ENCODE data around the gene RCOR2. TPM values are rescaled to one million over a fixed set of nuclear protein-coding genes. Genes with fewer than 3 reads are reported as not detected.
"Not testable (repeated sequence)": the region's sequence is repeated elsewhere in the genome, so short reads cannot be mapped to it uniquely, and the experiment has no call there.

Gene RCOR2
- 2.1 TPM for total RNA-seq

DNA sequence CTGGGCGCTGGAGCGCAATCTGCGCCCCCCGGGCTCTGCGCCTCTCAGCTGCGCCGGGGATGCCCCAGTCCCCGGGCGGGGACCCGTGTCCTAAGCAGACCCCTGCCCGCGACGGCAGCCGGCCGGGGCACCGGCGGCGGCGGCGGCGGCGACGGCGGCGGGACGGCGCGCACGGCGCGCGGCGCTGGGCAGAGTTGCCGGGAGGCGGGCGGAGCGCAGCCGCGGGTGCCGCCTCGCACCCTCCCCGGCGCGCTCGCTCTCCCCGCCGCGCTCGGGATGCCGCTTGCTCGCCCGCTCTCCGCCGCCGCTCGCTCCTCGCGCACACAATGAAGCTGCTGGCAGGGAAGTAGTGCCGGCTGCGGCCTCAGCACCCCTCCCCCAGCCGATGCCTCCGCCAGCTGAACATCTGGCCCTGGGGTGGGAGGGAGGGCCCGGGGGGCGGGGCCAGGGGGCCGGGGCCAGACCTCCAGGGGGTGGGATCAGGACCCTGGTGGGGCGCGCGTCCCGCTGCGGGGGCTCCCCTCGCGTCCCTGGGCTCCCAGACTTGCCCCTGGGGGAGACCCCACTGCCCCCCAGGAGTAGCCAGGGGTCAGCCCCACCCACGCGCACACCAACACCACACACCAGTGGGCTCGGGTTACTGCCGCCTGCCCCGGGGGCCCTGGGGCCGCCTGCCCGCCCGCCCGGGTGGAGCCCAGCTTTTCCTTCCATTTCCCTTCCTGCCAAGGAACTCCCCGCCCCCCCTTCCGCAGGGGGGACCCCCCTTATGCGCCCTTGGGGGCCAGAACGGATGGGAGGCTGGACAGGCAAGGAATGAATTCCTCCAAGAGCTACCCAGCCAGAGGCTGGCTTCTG is at the start of gene RCOR2:
TSS of gene RCOR2 (minus strand) at position 328 of the 855 bp plus-strand sequence. CDS start 708 bp downstream, outside the sequence.
- peak; percentile 76 for DNase-seq

DNA sequence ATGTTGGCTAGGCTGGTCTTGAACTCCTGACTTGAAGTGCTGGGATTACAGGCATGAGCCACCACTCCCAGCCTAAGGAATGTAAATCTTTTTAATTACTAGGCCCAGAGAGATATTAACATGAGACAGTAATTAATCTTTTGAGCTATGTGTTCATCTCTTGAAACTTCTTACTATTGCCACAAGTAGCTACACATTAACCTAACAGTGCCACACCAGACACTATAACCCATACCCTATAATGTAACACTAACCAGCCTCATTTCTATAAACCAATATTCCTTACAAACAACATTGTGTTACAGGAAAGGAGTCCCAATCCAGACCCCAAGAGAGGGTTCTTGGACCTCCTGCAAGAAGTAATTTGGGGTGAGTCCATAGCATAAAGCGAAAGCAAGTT is 49.5 kb upstream of the RCOR2 start:
- no peak for DNase-seq

DNA sequence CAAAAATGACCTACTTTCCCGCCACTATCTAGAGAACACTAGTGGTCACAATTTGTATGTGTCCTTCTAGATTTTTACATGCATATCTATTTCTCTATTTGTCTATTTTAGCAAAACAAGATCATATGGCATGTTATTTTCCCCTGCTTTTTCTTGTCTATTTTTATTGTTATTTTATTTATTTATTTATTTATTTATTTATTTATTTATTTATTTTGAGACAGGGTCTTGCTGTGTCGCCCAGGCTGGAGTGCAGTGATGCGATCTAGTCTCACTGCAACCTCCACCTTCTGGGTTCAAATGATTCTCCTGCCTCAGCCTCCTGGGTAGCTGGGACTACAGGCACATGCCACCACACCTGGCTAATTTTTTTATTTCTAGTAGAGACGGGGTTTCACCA is 46.9 kb upstream of the RCOR2 start:
- not testable (repeated sequence) for DNase-seq

DNA sequence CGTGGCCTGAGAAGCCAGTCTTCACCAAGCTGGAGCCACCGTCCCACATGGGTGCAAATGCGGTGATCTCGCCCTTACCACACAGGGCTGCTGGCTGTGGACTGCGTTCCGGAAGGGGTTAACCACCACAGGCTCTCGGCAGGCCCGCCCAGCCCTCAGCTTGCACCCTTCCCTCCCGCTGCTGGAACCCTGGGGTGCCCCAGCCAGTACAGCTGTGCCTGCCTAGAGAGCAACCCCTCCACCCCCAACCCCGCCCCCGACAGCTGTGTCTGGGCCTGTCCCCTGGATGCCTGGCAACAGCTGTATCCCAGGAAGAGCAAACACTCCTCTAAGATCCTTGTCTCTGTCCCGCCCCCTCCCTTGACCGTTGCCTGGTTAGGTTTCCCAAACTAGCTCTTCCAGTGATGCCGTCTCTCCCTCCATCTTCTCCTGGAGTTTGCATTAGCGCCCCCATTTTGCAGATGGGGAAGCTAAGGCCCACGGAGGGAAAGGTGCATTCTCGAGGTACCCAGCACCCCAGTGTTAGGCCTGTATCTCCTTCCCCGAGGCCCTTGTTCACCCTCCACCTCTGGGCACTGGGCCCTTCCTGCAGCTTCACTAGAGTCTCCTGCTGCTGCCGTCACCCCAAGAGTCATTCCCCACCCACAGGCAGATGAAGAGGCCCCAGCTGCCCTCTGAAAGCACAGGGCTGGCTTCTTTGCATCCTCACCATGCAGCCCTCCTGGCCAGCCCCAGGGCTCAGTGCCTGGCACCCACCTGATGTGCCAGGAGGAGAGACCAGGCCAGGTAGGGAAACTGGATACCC is 44.8 kb upstream of the RCOR2 start:
- peak; percentile 70 for DNase-seq

DNA sequence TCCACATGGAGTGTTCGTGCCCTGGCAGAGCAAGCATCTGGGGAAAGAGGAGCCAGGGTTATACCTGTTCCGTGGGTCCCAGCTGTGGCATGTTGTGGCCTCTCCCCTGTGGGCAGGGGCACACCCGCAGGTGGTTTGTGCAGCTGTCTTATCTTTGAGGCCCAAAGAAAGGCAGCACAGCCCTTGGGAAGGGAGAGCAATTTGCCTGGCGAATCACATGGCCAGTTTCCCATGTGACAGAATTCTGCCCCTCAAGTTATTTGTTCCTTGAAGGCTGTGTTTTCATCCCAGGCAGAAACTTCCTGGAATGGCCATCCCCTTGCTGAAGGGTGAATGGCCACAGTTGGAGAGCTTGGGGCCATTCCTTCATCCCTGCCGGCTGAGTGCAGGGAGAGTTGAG is 41.0 kb upstream of the RCOR2 start:
- no peak for DNase-seq

DNA sequence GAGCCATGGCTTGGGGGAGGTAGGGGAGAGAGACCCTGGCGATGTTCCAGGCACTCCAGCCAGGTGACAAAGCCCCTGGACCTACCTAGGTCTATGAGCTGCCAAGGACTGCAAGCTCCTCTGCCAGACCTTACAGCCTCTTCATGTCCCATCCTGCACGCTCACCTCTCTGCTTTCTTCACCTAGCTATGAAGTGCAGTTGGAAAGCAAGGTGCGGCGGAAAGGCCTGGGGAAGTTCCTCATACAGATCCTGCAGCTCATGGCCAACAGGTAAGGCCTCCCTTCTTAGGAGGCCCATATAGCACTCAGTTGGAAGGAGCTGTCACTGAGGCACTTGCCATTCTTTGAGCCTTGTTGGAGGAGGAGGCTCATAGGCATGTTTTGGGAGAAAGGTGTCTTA is 35.6 kb upstream of the RCOR2 start:
- DNase-seq, result no peak

DNA sequence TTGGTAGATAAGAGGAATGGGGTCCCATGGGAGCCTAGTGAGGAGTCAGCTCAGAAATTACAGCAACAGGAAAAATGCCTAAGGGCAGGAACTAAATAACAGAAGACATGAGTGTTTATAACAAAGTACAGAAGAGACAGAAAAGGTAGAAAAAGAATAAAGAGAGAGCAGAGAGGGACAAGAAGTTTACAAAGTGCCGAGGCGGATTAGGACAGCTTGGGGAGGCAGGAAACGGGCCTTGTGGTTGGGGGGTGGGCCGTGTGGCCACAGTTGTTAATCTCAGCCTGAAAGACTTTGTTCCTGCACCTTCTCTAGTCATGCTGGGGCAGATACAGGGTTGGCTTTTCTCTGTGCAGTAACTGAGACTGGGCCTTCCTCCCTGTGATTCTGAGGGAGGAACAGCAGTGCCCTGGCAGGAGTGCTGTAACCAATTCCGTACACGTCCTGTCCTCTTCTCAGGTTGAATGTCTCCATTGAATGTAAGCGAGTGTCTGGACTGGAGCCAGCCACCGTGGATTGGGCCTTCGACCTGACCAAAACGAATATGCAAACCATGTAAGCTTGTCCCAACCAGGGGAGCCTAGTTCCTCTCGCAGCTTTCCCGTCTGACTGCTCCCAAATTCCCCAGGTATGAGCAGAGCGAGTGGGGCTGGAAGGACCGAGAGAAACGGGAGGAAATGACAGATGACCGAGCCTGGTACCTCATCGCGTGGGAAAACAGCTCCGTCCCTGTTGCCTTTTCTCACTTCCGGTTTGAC is 35.0 kb upstream of the RCOR2 start:
- no peak for DNase-seq

DNA sequence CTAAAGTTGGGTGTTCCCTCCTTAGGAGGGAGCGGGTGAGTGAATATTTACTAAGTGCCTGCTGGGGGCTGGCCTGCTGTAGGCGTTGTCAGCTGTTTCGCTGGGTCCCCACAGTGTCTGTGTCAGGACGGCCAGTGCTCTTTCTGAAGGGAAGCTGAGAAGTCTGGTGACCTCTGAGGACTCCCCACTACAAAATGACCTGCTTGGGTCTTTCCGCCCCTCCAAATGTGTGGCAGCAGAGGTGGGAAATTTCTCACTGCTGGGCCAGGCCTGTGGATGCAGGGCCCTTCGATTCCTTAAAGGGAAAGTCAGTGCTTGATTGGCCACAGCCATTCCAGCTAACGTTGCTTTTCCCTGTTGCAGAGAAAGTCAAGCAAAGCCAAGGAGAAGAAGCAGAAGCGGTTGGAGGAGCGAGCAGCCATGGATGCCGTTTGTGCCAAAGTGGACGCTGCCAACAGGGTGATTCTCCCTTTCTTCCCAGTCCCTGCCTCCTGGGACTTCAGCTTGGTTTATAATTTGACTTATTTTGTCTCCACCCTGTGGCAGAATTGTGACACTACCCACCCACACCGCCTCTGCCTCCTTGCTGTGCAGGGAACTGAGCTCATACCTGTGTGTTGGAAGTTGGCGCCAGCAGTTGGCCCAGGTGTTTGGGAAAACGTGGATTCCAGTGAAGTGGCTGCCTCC is 28.7 kb upstream of the RCOR2 start:
- peak; percentile 60 for DNase-seq

DNA sequence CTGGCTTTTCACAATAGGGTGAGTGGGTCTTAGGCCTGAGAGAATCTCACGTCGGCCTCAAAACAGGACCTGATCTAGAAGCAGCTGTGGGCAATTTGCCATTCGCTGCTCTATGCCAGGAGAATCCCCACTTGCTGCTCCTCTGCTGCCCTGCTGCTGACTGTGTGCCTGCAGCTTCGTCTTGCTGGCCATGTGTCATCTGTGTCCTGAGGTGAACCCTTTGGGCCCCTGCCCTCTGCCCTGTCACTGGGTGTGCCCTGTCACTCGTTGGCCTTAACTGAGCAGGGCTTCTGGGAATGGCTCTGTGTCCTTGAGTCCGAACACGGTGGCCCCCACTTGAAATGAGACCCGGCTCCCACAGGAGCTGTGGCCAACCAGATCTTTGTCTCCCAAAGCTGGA is 28.0 kb upstream of the RCOR2 start:
- peak; percentile 25 for DNase-seq

DNA sequence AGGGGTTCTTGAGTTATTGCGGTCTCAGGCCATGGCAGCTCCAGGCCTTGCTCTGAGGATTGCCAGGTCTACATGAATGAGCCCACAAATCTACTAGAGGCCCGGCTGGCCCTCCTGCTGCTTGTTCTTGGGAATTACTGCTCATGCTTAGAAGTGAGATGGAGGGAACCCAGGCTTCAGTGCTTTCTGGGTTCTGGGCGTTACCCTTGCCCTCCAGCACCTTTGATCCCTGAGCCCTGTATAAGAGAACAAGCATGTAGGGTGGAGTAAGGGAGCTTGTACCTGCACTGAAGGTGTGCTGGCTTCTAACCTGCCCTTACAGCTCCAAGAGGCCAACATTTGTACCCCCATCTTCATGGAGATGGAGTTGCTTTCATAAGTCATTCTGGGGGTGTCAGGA is 25.8 kb upstream of the RCOR2 start:
- DNase-seq, result no peak

DNA sequence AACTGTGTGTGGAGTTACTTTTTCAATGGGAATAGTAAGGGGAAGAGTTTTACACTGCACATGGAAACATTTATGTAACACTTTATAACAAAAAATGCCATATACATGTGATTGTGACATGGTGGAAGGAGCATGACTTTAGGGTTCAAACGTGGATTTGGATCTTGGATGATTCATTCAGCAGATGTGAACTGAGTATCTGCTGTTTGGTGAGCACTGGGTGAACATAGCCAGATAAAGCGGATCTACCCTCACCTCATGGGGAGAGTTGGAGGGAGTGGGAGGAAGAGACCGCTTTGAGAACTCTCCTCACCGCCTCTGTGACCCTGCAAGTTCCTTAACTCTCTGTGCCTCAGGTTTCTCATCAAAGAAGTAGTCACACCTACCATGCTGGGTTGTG is 24.9 kb upstream of the RCOR2 start:
- no peak for DNase-seq

DNA sequence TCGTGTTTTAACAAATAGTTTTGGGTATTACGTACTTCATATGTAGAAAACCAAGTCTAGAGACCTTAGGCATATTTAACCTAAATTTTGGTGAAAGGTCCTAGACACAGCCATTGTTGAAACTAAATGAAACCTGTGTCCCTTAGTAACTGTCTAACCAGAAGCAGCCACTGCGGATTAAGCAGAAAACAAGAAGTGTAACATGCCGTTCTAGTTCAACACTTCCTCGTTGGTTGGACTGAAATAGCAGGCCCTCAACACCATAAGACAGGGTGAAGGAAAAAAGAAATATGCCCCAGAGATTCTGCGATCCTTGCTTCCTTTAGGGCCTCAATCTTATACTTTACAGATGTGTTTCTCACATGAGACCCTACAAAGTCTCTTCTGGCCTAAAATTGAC is 23.8 kb upstream of the RCOR2 start:
- no peak for DNase-seq

DNA sequence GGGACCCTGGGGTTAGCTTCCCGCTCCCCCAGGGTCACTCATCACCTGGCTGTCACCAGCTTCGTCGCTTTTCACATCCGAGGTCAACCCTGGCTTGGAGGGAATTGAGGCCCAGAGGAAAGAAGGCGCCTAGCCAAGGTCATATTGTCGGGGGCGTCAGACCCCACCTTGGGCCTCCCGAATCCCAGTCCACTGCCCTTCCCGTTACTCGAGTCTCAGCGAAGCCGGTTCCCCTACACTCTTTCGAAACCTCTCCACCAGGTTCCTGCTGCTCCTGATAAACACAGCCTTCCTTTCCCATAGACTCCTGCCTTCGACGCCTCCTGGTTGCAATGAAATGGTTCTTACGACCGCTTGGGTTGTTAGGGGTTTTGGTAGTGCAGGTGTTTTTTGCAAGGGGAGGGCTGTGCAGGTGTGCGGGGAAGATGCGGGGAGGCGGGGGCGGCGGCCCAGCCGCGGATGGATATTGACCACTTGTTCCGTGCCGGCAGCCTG is 22.5 kb upstream of the RCOR2 start:
- no peak for DNase-seq

DNA sequence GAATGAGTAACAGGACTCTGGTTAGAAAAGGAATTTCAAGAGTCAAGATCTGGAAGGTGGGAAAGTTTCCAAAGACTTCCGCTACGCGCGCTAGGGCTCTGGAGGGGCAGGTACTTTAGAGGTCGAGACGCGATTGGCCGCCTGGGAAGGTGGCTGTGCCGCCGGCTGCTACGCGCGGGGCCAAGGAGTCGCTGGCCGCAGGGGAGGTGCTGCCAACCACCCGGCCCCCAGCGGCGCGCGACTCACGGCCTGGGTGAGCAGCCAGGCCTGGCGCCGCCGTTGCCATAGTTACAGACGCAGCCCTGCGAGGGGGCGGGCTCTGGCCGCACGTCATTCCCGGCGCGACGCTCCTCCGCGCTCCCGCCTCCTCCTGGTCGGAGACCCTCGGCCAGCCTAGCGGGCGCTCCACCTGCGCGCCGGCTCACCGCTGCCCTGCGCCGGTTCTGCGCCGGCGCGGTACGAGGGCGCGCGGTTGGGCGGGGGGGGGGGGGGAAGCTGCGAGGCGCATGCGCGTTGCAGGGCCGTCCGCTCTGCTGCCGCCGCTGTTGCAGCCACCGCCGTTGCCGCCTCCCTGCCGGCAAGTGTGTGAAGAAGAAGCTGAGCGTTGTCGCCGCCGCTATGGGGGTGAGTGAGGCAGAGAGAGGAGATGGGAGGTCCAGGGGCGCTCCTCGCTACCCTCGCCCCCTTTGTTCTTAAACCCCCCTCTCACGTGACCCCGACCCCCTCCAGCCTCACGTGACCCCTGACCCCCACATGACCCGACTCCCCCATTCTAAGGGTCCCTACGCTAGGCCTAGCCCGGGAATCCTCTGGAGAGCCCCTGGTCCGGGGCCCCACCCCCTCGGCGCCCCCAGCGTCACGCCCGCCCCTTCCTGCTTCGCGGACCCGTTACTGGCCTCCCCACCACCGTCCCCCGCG is 21.8 kb upstream of the RCOR2 start, which contains the start of gene NAA40:
TSS of gene NAA40 (plus strand) at position 524 of the 918 bp plus-strand sequence. CDS start at position 619, 95 bp downstream.
- peak; percentile 82 for DNase-seq

DNA sequence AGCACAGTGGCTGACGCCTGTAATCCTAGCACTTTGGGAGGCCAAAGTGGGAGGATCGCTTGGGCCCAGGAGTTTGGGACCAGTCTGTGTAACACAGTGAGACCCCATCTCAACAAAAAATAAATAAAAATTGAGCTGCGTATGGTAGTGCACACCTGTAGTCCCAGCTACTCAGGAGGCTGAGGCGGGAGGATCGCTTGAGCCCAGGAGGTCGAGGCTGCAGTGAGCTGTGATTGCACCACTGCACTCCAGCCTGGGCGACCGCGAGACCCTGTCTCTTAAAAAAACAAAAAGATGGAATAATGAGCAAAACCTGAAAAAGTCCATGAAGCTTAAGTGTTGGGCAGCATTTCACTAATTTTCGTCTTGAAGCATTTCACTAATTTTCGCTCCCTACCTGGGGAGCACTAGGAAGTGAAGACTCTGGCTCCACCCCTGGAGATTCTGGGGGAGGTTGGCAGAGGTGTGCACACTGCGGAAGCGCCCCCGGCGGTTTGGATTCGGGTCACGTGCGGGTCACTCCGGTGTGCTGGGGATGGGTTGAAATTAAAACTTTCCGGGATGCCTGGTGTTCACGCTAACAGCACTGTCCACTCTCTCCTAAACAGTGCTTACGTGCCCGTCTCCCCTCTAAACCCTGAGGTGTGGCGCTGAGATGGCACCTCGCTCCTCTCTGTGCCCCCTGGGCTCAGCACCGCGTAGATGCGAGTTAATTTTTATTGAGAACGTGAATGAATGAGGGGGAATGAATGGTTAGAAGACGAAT is 20.9 kb upstream of the RCOR2 start:
- DNase-seq, result no peak

DNA sequence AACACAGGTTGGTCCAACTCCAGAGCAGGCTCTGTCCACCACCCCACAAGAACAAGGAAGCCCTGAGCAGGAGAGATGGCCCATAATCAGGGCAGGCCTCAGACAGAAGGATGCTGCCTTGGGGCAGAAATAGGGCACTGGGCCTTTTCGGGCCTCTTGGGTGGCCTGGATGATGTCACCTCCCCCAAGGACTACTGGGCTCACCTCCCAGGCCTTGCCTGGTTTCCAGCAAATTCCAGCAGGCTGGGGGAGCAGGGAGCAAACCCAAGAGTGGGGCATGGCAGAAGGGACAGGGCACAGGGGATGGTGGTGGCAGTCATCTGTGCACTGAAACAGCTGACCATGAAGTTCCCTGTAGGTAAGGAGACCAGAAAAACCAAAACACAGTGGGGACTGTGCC is 16.5 kb upstream of the RCOR2 start:
- DNase-seq, result no peak

DNA sequence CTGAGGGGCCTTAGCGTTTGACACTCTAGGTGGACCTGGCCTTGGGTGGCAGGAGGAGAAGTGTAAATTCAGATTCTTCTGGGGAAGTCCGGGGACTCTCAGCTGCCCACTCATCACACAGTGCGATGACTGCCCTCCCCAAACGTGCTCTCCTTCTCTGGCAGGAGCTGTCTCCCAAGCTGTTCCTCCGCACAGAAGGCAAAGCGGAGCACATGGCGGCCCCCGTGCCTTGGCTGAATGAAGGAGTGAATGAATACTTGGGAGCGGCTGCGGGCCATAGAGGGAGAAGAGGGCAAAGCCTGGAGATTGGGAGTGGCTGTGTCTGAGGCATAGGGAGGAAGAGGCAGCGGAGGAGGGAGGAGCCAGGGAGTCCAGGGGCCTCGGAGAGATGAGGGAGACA is 14.9 kb upstream of the RCOR2 start:
- DNase-seq, result no peak

DNA sequence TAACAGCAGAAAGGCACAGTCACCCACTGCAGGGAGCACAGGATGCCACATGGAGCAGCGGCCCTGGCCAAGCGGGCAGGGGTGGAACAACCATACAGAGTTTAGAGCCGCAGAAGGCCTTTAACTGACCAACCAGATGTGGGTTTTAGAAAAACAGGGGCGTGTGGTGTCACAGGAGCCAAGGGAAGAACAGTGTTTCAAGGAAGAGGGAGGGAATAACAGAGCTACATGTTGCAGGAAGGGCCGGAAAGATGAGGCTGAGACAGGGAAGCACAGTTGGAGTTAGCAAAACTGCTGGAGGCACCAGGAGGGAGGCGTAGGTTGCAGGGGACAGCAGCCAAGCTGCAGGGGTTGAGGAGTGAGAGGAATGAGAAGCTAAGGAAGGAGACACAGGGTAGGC is 14.1 kb upstream of the RCOR2 start:
- DNase-seq, result peak; percentile 20

DNA sequence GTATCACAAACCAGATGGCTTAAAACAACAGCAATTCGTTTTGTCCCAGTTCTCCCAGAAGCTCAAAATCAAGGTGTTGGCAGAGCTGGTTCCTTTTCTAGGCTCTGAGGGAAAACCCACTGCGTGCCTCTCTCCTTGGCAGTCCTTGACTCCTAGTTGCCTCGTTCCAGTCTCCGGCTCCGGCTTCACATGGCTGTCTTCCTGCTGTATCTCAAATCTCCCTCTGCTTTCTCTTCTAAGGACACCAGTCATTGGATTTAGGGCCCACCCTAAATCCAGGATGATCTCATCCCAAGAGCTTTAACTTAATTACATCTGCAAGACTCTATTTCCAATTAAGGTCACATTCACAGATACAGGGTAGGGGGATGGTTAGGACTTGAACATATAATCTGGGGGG is 12.7 kb upstream of the RCOR2 start:
- DNase-seq, result no peak

DNA sequence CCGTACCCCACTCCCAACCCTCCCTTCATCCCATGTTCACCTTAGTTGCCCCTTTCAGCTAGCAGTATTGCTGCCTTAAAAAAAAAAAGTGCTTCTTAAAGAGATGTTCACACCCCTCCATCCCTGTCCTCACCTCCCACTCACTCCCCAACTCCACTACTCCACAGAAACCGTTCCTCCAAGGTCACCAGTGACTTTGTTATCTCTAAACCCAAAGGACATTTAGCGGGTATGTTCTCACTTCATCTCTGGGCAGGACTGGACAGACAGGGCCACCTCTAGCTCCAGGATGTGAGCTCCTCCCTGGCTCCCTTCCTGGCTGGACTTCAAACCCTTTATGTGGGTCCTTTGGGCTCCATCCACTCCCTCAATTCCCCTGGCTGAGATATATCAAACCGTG is 6.4 kb upstream of the RCOR2 start:
- no peak for DNase-seq
